HG03520 (cell line): Measurements from ENCODE around the gene WWC2.
"Not testable (repeated sequence)": the region's sequence is repeated elsewhere in the genome, so short reads cannot be mapped to it uniquely, and the experiment has no call there.

Source experiments
- ATAC-seq: cut with Tn5 transposase; IDR thresholded peaks from one replicate; pipeline ENCODE4 v1.9.1; 2021; ENCODE audit warnings: mild to moderate bottlenecking, moderate library complexity; ENCODE audit not compliant: unreplicated experiment

WWC2 gene

DNA sequence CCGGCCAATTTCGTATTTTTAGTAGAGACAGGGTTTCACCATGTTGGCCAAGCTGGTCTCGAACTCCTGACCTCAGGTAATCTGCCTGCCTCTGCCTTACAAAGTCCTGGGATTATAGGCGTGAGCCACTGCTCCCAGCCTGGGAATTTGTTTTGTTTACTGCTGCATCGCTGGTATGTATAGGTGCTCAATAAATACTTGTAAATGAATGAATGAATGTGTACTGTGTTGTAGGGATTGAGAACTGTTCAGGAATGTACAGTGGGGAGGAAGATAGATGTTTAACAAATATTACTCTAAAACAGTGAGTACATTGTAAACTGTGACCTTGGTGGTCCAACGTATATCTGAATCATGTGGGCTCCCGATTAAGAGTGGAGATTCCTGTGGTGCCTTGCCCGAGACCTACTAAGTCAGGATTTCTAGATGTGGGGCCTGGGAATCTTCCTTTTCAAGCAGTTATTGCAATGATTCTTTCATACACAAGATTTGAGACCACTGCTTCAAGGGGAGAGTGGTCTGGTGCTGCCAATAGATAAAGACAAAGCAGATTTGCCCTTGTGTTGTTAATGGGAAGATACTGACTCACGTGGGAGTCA is 41.0 kb downstream of the WWC2 start:
- no peak for ATAC-seq

GRCh38 chr4:183140911-183141320 is 41.9 kb downstream of the WWC2 start:
- no peak for ATAC-seq

- ATAC-seq, result no peak
Measured at GRCh38 chr4:183141997-183142396, 42.9 kb downstream of the WWC2 start.

GRCh38 chr4:183142571-183143550 is 43.8 kb downstream of the WWC2 start:
- ATAC-seq, result no peak

DNA sequence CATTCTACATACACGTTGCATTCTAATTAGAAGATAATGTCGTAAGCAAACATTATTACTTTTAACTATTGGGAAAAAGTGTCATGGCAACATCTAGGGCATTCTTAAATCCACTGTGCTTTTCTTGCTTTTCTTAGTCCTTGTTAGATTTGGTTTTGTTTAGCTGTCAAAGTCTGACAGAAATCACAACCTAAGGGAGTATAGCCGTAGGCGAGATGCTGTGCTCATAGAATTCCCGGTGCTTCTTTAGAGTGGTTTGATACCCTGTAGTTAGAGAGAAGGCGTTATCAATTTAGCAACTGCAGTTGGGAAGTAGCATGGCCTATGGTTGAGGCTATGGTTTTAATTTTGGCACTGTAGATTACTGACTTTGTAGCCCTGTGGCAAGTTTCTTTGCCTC is 45.7 kb downstream of the WWC2 start:
- no peak for ATAC-seq

GRCh38 chr4:183145773-183146172 is 46.7 kb downstream of the WWC2 start:
- no peak for ATAC-seq

DNA sequence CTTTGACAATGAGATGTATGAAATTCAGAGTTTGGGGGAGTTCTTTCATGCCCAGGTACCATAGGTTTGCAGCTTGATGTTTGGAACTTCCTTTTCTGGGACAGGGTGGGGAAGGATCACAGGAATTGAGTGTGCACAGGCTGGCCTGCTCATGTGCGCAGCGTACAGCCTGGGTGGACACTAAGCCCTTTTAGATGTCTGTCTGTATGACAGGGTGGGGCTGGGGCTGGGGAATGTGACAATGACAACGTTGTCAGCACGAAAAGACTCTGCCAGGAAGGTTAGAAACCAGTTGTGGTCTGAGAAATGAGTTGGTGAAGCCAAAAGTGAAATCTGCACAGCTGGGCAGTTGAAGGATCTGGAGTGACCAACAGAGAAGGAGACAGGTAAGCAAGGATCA is 47.4 kb downstream of the WWC2 start:
- no peak for ATAC-seq

- no peak for ATAC-seq
Measured at GRCh38 chr4:183147196-183147595, 48.1 kb downstream of the WWC2 start.

- no peak for ATAC-seq
Measured at GRCh38 chr4:183147983-183148382, 48.9 kb downstream of the WWC2 start.

DNA sequence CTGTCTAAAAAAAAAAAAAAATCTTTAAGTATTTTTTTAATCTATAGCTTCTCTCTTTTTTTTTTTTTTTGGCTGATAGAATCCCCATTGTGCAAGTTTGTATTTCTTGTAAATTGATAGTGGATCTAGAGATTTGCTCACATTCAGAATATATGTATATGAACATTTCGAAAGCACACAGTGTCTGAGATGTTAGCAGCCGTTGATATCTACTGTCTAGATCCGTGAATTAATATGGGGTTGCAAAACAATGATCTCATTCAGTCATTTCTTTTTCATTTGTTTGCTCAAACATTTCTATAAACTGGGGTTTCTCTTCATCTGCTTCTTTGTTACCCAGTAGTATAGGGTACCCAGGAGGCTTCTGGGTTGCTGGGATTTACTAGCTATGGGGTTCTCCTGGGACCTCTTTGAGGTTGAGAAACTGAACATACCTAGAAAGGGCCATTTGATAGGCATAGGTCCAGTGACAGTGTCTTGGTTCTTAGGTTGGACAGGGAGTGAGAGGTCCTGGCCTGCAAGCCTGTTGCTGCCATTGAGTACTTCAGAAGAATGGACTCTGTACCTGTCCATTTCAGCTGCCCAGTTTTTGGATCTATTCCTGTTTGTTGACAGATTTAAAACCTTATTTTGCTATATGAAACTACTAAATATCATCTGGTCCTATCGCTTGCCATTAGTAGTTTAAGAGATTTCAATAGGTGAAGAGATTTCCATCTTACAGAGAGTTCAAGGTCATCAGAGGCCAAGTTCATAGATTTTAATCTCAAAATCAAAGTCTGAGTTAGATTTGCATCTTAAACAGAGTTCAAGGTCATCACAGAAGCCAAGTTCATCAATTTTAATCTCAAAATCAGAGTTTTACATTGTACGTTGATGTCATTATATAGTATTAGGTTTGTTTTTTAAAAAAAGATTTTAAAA is 50.8 kb downstream of the WWC2 start:
- no peak for ATAC-seq

GRCh38 chr4:183150664-183151063 is 51.6 kb downstream of the WWC2 start:
- not testable (repeated sequence) for ATAC-seq

DNA sequence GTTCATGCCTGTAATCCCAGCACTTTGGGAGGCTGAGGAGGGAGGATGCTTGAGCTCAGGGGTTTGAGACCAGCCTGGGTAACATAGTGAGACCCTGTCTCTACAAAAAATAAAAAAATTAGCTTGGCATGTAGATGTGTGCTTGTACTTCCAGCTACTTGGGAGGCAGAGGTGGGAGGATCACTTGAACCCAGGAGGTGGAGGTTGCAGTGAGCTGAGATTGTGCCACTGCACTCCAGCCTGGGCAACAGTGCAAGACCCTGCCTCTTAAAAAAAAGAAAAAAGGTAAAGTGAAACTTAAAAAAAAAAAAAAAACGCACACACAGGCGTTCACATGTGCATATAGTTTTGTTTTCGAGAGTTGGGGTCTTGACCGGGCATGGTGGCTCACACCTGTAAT is 53.2 kb downstream of the WWC2 start:
- ATAC-seq, result not testable (repeated sequence)

GRCh38 chr4:183153190-183153916 is 54.3 kb downstream of the WWC2 start:
- no peak for ATAC-seq

DNA sequence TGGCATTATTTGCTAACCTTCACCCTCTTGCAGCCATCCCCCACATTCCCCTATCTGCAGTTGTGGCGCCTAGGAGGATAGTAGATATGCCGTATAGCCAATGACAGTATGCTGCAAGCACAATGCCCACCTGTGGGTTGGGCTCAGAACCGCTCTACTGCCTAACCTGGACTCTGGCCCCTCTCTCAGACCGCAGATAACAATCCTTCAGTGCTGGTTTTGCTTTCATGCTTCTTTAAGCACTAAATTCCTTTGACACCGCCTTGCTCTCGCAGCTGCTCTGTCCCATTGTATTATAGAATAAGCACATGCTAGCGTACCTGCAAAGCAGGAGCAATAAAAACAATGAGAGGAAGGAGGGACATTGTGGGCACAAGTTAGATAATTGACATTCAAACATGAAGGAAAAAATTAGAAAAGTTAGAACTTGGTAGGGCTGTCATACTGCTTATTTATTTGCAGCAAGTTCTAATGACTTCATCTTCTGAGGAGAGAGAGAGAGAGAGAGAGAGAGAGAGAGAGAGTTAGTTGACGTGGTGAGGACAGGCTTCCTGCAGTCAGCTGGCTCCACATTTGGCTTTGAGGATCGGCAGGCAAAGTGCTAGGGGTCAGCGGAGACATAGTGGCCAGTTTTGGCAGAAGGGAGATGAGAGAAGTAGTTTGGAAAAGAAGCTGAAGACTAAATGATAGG is 55.8 kb downstream of the WWC2 start:
- ATAC-seq, result no peak

DNA sequence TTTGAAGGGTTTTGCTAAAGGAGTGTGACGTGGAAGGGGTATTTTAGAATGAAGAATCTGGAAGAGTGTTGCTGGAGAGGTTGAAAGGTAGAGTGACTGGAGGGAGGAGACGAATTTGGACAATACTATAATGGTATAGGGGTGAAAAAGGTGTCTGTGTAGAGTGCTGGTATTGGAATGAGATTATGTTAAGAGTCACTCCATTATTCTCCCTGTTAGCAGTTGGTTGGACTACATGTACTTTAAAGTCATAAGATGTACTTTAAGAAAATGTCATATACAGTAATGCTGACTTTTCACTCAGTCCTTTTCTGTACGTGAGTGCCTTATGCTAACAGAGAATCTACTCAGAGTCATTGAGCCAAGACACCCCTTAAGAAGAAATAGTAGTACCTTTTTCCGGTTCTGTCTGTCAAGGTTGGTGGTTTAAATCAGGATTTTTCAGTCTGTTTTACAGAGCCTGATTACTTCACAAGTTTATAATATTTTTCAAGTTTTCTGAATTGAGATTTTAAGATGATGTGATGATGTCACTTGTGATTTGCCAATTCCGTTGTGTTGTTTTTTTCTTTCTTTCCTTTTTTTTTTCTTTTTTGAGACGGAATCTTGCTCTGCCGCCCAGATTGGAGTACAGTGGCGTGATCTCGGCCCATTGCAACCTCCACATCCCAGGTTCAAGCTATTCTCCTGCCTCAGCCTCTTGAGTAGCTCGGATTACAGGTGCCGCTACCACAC is 56.6 kb downstream of the WWC2 start:
- no peak for ATAC-seq

- ATAC-seq, result no peak
Measured at GRCh38 chr4:183157215-183157614, 58.2 kb downstream of the WWC2 start.

DNA sequence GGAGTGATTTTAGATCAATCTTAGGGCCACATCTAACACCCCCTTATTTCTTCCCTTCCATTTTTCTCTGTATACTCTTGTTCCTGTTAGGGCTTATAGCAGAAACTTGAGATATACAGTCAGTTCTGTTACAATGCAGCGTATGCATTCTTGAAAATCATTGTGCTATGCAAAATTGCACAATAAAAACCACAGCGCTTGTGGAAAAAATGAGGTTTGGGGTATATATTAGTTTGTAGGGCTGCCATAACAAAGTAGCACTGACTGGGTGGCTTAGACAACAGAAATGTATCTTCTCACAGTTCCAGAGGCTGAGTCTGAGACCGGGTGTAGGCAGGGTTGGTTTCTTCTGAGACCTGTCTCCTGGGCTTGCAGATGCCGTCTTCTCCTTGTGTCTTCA is 59.0 kb downstream of the WWC2 start:
- no peak for ATAC-seq

DNA sequence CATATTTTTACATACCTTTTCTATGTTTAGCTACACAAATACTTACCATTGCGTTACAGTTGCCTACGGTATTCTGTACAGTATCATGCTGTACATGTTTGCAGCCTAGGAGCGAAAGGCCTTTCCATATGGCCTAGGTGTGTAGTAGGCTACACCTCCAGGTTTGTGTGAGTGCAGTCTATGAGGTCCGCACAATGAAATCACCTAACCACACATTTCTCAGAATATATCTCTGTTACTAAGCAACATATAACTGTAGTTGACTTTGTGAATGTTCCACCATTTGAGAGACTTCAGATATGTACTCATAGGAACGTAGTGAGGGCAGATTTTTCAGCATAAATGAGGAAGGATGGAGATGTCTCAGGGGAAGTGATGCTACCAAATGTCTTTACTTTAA is 62.6 kb downstream of the WWC2 start:
- no peak for ATAC-seq

DNA sequence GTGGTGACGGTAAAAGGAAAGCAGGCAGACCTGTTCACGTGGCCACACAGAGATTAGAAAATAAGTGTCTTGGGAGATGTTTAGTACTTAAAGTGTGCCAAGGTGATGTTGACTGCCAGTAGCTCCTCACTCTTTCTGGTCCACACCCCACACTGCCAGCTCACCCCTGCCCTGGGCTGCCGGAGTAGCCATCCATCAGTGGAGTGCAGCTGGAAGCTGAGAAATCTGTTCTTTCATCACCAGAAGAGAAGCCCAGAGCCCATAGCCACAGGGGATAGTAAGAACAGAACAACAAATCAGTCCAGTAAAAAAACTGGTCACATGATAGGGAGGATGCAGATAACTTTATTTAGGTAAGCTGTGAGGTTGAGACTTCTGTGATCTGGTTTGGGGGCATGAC is 64.1 kb downstream of the WWC2 start:
- ATAC-seq, result no peak
